ENCODE results near the gene ACKR2.

ACKR2 gene

DNA sequence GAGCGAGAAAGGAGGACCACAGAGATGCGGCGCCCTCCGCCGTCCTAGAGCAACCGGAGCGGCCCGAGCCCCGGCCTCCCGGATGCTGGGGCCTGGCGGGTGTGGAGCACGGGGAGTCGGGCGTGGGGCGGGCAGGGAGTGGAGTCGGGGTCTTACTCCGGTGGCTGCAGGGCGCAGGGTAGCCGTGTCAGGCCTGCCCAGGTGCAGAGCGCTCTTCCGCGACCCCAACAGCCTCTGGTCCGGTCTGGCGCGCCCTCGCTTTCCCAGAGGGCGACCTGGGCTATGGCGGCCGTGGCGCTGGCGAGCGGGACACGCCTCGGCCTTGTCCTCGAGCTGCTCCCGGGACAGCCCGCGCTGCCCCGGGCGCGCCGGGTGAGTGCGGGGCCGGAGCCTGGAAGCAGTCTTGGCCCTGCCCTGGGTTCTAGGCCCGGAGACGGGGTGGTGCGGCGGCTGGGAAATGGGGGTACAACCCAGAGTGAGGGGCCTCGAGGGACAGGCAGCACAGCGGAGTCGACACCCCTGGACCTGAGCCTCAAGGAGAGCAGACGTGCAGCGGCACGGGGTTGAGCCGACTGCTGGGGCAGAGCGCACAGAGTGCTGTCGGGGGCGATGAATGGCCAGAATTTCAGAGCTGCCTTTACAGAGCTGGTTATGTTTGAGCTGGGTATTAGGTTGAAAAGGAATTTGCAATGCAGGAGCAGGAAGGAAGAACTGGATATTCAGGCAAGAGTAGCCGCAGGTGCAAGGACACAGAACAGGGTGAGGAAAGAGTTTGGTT is 97.0 kb downstream of the ACKR2 start, which contains the start of gene ZNF662:
Gene ZNF662 (plus strand): TSS at position 73 of the 778 bp plus-strand sequence. CDS start 1,973 bp downstream, outside the sequence.
- Histone ChIP-seq H3K9me3 (ENCODE audit: severe bottlenecking) (no peaks in the 10 kb centered on the region), H3K4me3 (ENCODE audit: low read depth, low read length) (no peak within 1 kb of the TSS), H3K27ac (no peak within 1 kb of the TSS), H3K27me3 (ENCODE audit: insufficient read depth, low read depth, severe bottlenecking) (no peaks in the 10 kb centered on the region), H3K36me3 (no peaks in the 10 kb centered on the region)
- TF ChIP-seq CTCF (IDR thresholded peaks at IDR 0.05; ENCODE audit: low read depth, low read length), result no peak
- no peak for DNase-seq

DNA sequence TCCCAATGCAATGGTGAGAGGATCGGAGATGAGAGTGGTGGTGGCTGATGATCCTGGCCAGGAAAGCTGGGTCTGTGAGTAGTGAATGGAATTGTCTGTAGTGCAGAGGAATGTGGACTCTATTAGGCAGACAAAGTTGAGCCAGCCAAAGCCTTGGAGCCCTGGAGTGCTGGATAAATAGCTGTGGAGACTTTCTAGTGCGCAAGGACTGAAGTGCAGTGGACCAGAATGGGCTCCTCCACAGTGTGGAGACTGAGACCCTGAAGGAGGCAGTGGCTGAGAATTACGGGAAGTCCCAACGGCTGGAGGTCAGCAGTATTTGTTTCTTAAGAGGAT is 97.6 kb downstream of the ACKR2 start:
- no peak overlapping the region for H3K4me3 ChIP-seq (ENCODE audit: low read depth, low read length)
- no peak for DNase-seq
- no peaks in the 10 kb centered on the region for H3K9me3 ChIP-seq (ENCODE audit: severe bottlenecking)
- H3K36me3 ChIP-seq, result no peaks in the 10 kb centered on the region
- no peaks in the 10 kb centered on the region for H3K27me3 ChIP-seq (ENCODE audit: insufficient read depth, low read depth, severe bottlenecking)
- H3K27ac ChIP-seq, result no peak overlapping the region
- no peak for TF ChIP-seq CTCF (IDR thresholded peaks at IDR 0.05; ENCODE audit: low read depth, low read length)

- Histone ChIP-seq H3K27me3 (ENCODE audit: insufficient read depth, low read depth, severe bottlenecking) (no peaks in the 10 kb centered on the region), H3K9me3 (ENCODE audit: severe bottlenecking) (peaks cover 11% of the 10 kb centered on the region)
- no peak for TF ChIP-seq CTCF (IDR thresholded peaks at IDR 0.05; ENCODE audit: low read depth, low read length)
Measured at GRCh38 chr3:42908675-42909074, 99.4 kb downstream of the ACKR2 start.

DNA sequence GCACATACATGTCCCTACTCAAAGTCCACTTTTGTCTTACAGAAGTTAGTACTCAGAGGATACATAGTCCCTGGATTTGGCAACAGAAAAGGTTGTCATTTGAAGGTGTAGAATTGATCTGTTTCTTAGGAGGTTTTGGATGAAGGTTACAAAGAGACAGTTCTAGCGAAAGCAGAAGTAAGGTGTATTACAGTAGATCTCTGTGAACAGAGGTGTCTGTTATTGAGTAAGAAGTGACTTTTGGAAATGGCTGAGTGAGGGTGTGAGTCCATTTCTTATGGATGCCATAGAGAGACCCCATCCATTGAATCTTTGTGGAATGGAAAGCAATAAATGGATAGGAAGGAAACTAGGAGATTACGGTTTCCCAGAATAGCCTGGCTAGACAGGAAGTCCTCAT is 102.3 kb downstream of the ACKR2 start:
- Histone ChIP-seq H3K27ac (no peak overlapping the region), H3K27me3 (ENCODE audit: insufficient read depth, low read depth, severe bottlenecking) (no peaks in the 10 kb centered on the region), H3K4me3 (ENCODE audit: low read depth, low read length) (no peak overlapping the region), H3K9me3 (ENCODE audit: severe bottlenecking) (peaks cover 29% of the 10 kb centered on the region), H3K36me3 (no peaks in the 10 kb centered on the region)
- no peak for DNase-seq
- TF ChIP-seq CTCF (IDR thresholded peaks at IDR 0.05; ENCODE audit: low read depth, low read length), result no peak

More at GRCh38 chr3:42908675-42909074, 99.4 kb downstream of the ACKR2 start:
- H3K4me3 ChIP-seq (ENCODE audit: low read depth, low read length), result no peak overlapping the region
- H3K36me3 ChIP-seq, result no peaks in the 10 kb centered on the region
- DNase-seq, result no peak
- H3K27ac ChIP-seq, result no peak overlapping the region

DNA sequence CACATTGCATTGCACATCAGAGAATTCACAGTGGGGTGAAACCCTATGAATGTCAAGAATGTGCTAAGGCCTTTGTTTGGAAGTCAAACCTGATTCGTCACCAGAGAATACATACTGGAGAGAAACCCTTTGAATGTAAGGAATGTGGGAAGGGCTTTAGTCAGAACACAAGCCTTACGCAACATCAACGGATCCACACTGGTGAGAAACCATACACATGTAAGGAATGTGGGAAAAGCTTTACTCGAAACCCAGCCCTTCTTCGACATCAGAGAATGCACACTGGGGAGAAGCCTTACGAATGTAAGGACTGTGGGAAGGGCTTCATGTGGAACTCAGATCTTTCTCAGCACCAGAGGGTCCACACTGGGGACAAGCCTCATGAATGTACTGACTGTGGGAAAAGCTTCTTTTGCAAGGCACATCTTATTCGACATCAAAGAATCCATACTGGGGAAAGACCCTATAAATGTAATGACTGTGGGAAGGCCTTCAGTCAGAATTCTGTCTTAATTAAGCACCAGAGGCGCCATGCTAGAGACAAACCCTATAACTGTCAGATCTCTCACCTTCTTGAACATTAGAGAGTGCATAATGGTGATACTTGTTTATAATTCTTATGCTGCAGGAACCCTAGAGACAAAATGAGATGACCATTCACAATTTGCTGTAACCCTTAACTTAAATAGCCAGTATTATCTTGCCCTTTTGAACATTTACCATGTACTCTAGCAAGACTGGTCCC is 105.7 kb downstream of the ACKR2 start:
- Histone ChIP-seq H3K27ac (no peak overlapping the region), H3K27me3 (ENCODE audit: insufficient read depth, low read depth, severe bottlenecking) (peaks cover 2% of the 10 kb centered on the region), H3K9me3 (ENCODE audit: severe bottlenecking) (peaks cover 35% of the 10 kb centered on the region), H3K36me3 (no peaks in the 10 kb centered on the region), H3K4me3 (ENCODE audit: low read depth, low read length) (no peak overlapping the region)
- TF ChIP-seq CTCF (IDR thresholded peaks at IDR 0.05; ENCODE audit: low read depth, low read length), result no peak
- no peak for DNase-seq
